Ascending aorta (tissue), 2 donors: ENCODE results near the gene DNPEP. TPM values are rescaled to one million over a fixed set of nuclear protein-coding genes. Genes with fewer than 3 reads are reported as not detected.
A peak's percentile ranks its signal among the peaks of the same experiment; 100 is the strongest.

Experiments used
- DNase-seq, 2 donors: peaks; one replicate each; pipeline ENCODE4 v3.0.0-alpha.2; 2019; ENCODE audit warnings: low spot score in 2 of 2
- H3K27ac ChIP-seq, 2 donors: fragments of 200-600 bp; sonication (generic); one replicate each; pipeline ENCODE4 v1.5.1; 2016 to 2017; ENCODE audit warnings: mild to moderate bottlenecking in 1 of 2
- H3K27me3 ChIP-seq: fragments of 200-600 bp; sonication (generic); one replicate; pipeline ENCODE4 v1.5.1; 2017
- H3K36me3 ChIP-seq, 2 donors: fragments of 200-600 bp; sonication (generic); one replicate each; pipeline ENCODE4 v1.5.1; 2016
- H3K4me1 ChIP-seq, 2 donors: fragments of 200-600 bp; sonication (generic); one replicate each; pipeline ENCODE4 v1.5.1; 2016 to 2017; ENCODE audit warnings: mild to moderate bottlenecking in 1 of 2
- H3K4me3 ChIP-seq, 2 donors: fragments of 200-600 bp; sonication (generic); one replicate each; pipeline ENCODE4 v1.5.1; 2016 to 2017; ENCODE audit warnings: mild to moderate bottlenecking in 1 of 2
- H3K9me3 ChIP-seq, 2 donors: fragments of 200-600 bp; sonication (generic); one replicate each; pipeline ENCODE4 v1.5.1; 2016
- CTCF ChIP-seq, 3 experiments: fragments of 200-600 bp in 2 of 3; fragments of 450-650 bp in 1 of 3; sonication (generic) in 2 of 3; IDR thresholded peaks; one replicate each; pipeline ENCODE4 v1.5.1; 2016 to 2019; ENCODE audit warnings: antibody characterized with exemption in 3 of 3, mild to moderate bottlenecking in 1 of 3, moderate library complexity in 1 of 3
- intact Hi-C: fragments of 100-400 bp; cut with DNase I; formaldehyde crosslinking; loops from one replicate; pipeline ENCODE4 v1.15.1; 2023
- total RNA-seq: library from RNA; depleted of rRNA; stranded (reverse); fragments of >200 nt; gene quantifications from one replicate; pipeline ENCODE4 v1.1.0, GENCODE V29; 2016

Gene DNPEP
- total RNA-seq, 1 donor from 2014 or later, result 113 TPM

DNA sequence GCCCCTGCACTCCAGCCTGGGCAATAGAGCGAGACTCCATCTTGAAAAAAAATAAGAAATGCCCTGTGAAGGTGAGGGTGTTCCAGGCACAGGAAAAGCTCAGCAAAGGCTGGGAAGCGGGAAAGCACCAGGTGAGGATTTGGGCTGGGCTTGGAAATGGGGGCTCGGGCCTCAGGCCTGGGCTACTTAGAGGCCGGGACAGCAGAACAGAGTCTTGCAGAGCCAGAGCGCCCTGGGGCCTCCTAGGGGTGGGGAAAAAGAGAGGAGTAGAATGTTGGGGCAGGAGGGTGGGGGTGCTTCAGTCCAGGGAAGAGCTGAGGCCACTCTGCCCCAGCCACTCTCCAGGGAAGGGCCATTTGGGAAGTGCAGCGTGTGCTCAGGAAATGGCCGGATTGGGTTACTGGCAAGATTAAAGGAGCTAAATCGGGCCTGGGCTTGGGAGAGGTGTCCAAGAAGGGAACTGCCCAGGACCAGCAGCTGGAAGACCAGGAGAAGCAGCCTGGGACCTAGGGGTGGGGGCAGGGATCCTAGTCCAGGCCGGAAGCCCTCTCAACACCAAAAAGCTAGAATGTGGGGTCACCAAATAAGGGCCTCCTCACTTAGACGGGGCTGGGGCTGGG lies 16.7 kb upstream of the DNPEP start:
- H3K27me3 ChIP-seq, result no peaks in the 10 kb centered on the region
- DNase-seq, result peak; percentile 35 to 79
- no peak for TF ChIP-seq CTCF (IDR thresholded peaks at IDR 0.05)
- H3K36me3 ChIP-seq, result no peaks in the 10 kb centered on the region
- peaks cover 23 to 42% of the 10 kb centered on the region in 2 donors for H3K4me1 ChIP-seq
- no peak overlapping the region for H3K4me3 ChIP-seq
- intact Hi-C loops, result loop anchor here (5.0 kb wide), 1 partner anchor 238 kb away; no protein-coding TSS in a partner anchor
- H3K9me3 ChIP-seq, result no peaks in the 10 kb centered on the region
- peak overlapping the region; percentile 88 to 94 for H3K27ac ChIP-seq

GRCh38 chr2:219403861-219404260 lies 16.1 kb upstream of the DNPEP start:
- Histone ChIP-seq H3K27ac (peak overlapping the region; percentile 88 to 94), H3K4me3 (no peak overlapping the region)

GRCh38 chr2:219402665-219403515 lies 15.2 kb upstream of the DNPEP start:
- H3K27me3 ChIP-seq, result no peaks in the 10 kb centered on the region

More at GRCh38 chr2:219403861-219404260, 16.1 kb upstream of the DNPEP start:
- peaks cover 23 to 42% of the 10 kb centered on the region in 2 donors for H3K4me1 ChIP-seq
- TF ChIP-seq CTCF (IDR thresholded peaks at IDR 0.05), result no peak
- no peaks in the 10 kb centered on the region for H3K9me3 ChIP-seq
- no peak for DNase-seq
- no peaks in the 10 kb centered on the region for H3K27me3 ChIP-seq
- H3K36me3 ChIP-seq, result no peaks in the 10 kb centered on the region
- intact Hi-C loops, result loop anchor here (1.0 to 5.0 kb wide), 4 partner anchors 27 to 238 kb away; no protein-coding TSS in a partner anchor

GRCh38 chr2:219401606-219402005 lies 13.9 kb upstream of the DNPEP start:
- TF ChIP-seq CTCF (IDR thresholded peaks at IDR 0.05), result no peak
- no peak overlapping the region for H3K4me3 ChIP-seq
- no peaks in the 10 kb centered on the region for H3K27me3 ChIP-seq
- no peaks in the 10 kb centered on the region for H3K36me3 ChIP-seq
- DNase-seq, result no peak
- no peak overlapping the region for H3K27ac ChIP-seq
- H3K9me3 ChIP-seq, result no peaks in the 10 kb centered on the region
- H3K4me1 ChIP-seq, result peaks cover 22 to 31% of the 10 kb centered on the region in 2 donors
- intact Hi-C loops, result loop anchor here (2.0 to 5.0 kb wide), 2 partner anchors 29 to 241 kb away; no protein-coding TSS in a partner anchor

More at GRCh38 chr2:219402665-219403515, 15.2 kb upstream of the DNPEP start:
- peak; percentile 90 to 95 (median 93) for TF ChIP-seq CTCF (IDR thresholded peaks at IDR 0.05)
- Histone ChIP-seq H3K4me1 (peaks cover 23 to 42% of the 10 kb centered on the region in 2 donors), H3K9me3 (no peaks in the 10 kb centered on the region), H3K27ac (peak overlapping the region; percentile 88 to 94), H3K4me3 (no peak overlapping the region), H3K36me3 (no peaks in the 10 kb centered on the region)
- intact Hi-C loops, result loop anchor here (1.0 to 5.0 kb wide), 4 partner anchors 28 to 239 kb away; no protein-coding TSS in a partner anchor
- peak in 1 of 2 donors; percentile 88 for DNase-seq

GRCh38 chr2:219400562-219400961 lies 12.8 kb upstream of the DNPEP start:
- H3K27ac ChIP-seq, result no peak overlapping the region
- DNase-seq, result no peak
- H3K4me1 ChIP-seq, result peaks cover 18 to 21% of the 10 kb centered on the region in 2 donors
- H3K4me3 ChIP-seq, result no peak overlapping the region
- intact Hi-C loops, result loop anchor here (5.0 kb wide), 1 partner anchor 242 kb away; no protein-coding TSS in a partner anchor
- no peak for TF ChIP-seq CTCF (IDR thresholded peaks at IDR 0.05)
- H3K27me3 ChIP-seq, result no peaks in the 10 kb centered on the region
- H3K9me3 ChIP-seq, result no peaks in the 10 kb centered on the region
- H3K36me3 ChIP-seq, result no peaks in the 10 kb centered on the region
